ENCODE data around the gene GRID2.

GRCh38 chr4:93216646-93217045, 912.9 kb downstream of the GRID2 start:
- TF ChIP-seq POLR2A (IDR thresholded peaks at IDR 0.05; ENCODE audit: low read length) = no peak
- no peak for TF ChIP-seq GATA1 (IDR thresholded peaks at IDR 0.05; ENCODE audit: low read depth, low read length)

Measured in erythroblast (primary cell).